A549 (cell line): ENCODE results near the gene ANK3. TPM values are rescaled to one million over a fixed set of nuclear protein-coding genes. Genes with fewer than 3 reads are reported as not detected.
"Not testable (repeated sequence)": the region's sequence is repeated elsewhere in the genome, so short reads cannot be mapped to it uniquely, and the experiment has no call there.

Source experiments
- ATAC-seq, 2 experiments: fragments of 200-7000 bp in 1 of 2; fragments of >200 bp in 1 of 2; cut with Nextera tagmentation in 1 of 2; cut with Tn5 transposase in 1 of 2; 3 replicates each; pipeline versions ENCODE4 v1.8.0 to v1.9.1; 2018 to 2020; ENCODE audit warnings: mild to moderate bottlenecking in 1 of 2, moderate library complexity in 1 of 2
- CTCF ChIA-PET: fragments of 300-600 bp; sonication (Branson Sonifier 250); formaldehyde crosslinking; extraction: SDS; loops from one replicate; lab custom pipeline; 2021; ENCODE audit warnings: antibody characterized with exemption, inconsistent platforms; lab: Yijun Ruan, JAX
- POLR2A ChIA-PET: fragments of 350-600 bp; formaldehyde crosslinking; extraction: SDS; loops from one replicate; lab custom pipeline; 2021; ENCODE audit warnings: antibody characterized with exemption, inconsistent platforms; lab: Yijun Ruan, JAX
- DNase-seq, 2 experiments: peaks; one replicate each; pipeline versions ENCODE4 v3.0.0 to v3.0.0-alpha.2; 2011 to 2016; ENCODE audit warnings: low read depth in 1 of 2, low spot score in 1 of 2
- FAIRE-seq: peaks from 2 replicates; lab custom pipeline; 2011; peaks lifted over from hg19 to GRCh38; lab: Jason Lieb, UNC
- H3K27ac ChIP-seq, 2 experiments: fragments of >200 bp; sonication (Bioruptor Twin); formaldehyde crosslinking; 3 replicates each; pipeline ENCODE4 v1.5.1; 2016 to 2017
- H3K4me1 ChIP-seq: fragments of >200 bp; sonication (Bioruptor Twin); formaldehyde crosslinking; 3 replicates; pipeline ENCODE4 v1.6.1; 2016
- H3K4me2 ChIP-seq: fragments of >200 bp; sonication (Bioruptor Twin); formaldehyde crosslinking; 3 replicates; pipeline ENCODE4 v1.6.1; 2016
- H3K4me3 ChIP-seq: fragments of >200 bp; sonication (Bioruptor Twin); formaldehyde crosslinking; 3 replicates; pipeline ENCODE4 v1.5.1; 2016
- H3K9me3 ChIP-seq: fragments of >200 bp; sonication (Bioruptor Twin); formaldehyde crosslinking; 3 replicates; pipeline ENCODE4 v1.6.1; 2016
- CBX8 ChIP-seq: fragments of 200-600 bp; sonication (generic); IDR thresholded peaks from 2 replicates; pipeline ENCODE4 v1.6.1; 2016
- CEBPB ChIP-seq, 2 experiments: fragments of >200 bp in 1 of 2; sonication (Bioruptor Twin) in 1 of 2; formaldehyde crosslinking in 1 of 2; IDR thresholded peaks; 2 replicates each; pipeline ENCODE4 v1.6.1; 2012 to 2016
- CHD2 ChIP-seq: fragments of 150-350 bp; IDR thresholded peaks from 2 replicates; pipeline ENCODE4 v1.6.1; 2014; ENCODE audit warnings: low read length; ENCODE audit not compliant: partially characterized antibody
- CHD4 ChIP-seq: fragments of 200-600 bp; sonication (generic); IDR thresholded peaks from 2 replicates; pipeline ENCODE4 v1.6.1; 2016; ENCODE audit warnings: antibody characterized with exemption, mild to moderate bottlenecking, borderline replicate concordance
- E2F6 ChIP-seq: IDR thresholded peaks from 2 replicates; pipeline ENCODE4 v1.6.1; 2012; ENCODE audit warnings: low read depth, borderline replicate concordance
- FOSB ChIP-seq: fragments of 250-450 bp; sonication (Bioruptor Pico); IDR thresholded peaks from 2 replicates; pipeline ENCODE4 v1.5.0; 2020; ENCODE audit warnings: mild to moderate bottlenecking, moderate library complexity
- FOSL2 ChIP-seq, 2 experiments: fragments of 450-650 bp in 1 of 2; fragments of >200 bp in 1 of 2; sonication (Bioruptor Twin) in 1 of 2; formaldehyde crosslinking; IDR thresholded peaks; 2 replicates each; pipeline versions ENCODE4 v1.5.0 to v1.6.1; 2016 to 2020; ENCODE audit warnings: mild to moderate bottlenecking in 1 of 2, moderate library complexity in 1 of 2
- GATA3 ChIP-seq: IDR thresholded peaks from 2 replicates; pipeline ENCODE4 v1.6.1; 2012; ENCODE audit warnings: borderline replicate concordance
- HDAC2 ChIP-seq: fragments of 200-600 bp; sonication (generic); IDR thresholded peaks from 2 replicates; pipeline ENCODE4 v1.6.1; 2016
- HOXA7 ChIP-seq: fragments of 250-450 bp; sonication (Bioruptor Pico); IDR thresholded peaks from 2 replicates; pipeline ENCODE4 v1.5.0; 2020; ENCODE audit warnings: mild to moderate bottlenecking, moderate library complexity
- HOXB13 ChIP-seq: fragments of 250-450 bp; sonication (Bioruptor Pico); IDR thresholded peaks from 2 replicates; pipeline ENCODE4 v1.5.0; 2020; ENCODE audit warnings: low read depth, mild to moderate bottlenecking, moderate library complexity
- JUN ChIP-seq, 2 experiments: fragments of >200 bp; sonication (Bioruptor Twin); formaldehyde crosslinking; IDR thresholded peaks; 2 replicates in 1 of 2; 3 replicates in 1 of 2; pipeline ENCODE4 v1.6.1; 2016 to 2017
- KDM1A ChIP-seq: fragments of 200-600 bp; sonication (generic); IDR thresholded peaks from 2 replicates; pipeline ENCODE4 v1.6.1; 2016; ENCODE audit warnings: low read depth, mild to moderate bottlenecking
- KDM5A ChIP-seq: fragments of 200-600 bp; sonication (generic); IDR thresholded peaks from 2 replicates; pipeline ENCODE4 v1.6.1; 2016; ENCODE audit warnings: antibody characterized with exemption, mild to moderate bottlenecking
- MAZ ChIP-seq: fragments of 150-350 bp; IDR thresholded peaks from 2 replicates; pipeline ENCODE4 v1.6.1; 2014; ENCODE audit warnings: antibody characterized with exemption, low read depth, low read length, borderline replicate concordance
- PHF8 ChIP-seq: fragments of 200-600 bp; sonication (generic); IDR thresholded peaks from 2 replicates; pipeline ENCODE4 v1.6.1; 2016; ENCODE audit warnings: low read depth, mild to moderate bottlenecking, antibody characterized with exemption, moderate library complexity, borderline replicate concordance
- POLR2A ChIP-seq: IDR thresholded peaks from 2 replicates; pipeline ENCODE4 v1.6.1; 2012; ENCODE audit warnings: mild to moderate bottlenecking, low read length
- RAD21 ChIP-seq, 2 experiments: fragments of >200 bp in 1 of 2; sonication (Bioruptor Twin) in 1 of 2; formaldehyde crosslinking in 1 of 2; IDR thresholded peaks in 1 of 2; conservative IDR thresholded peaks in 1 of 2; 2 replicates in 1 of 2; 3 replicates in 1 of 2; pipeline ENCODE4 v1.6.1; 2012 to 2018; ENCODE audit warnings: inconsistent platforms in 1 of 2
- RCOR1 ChIP-seq: fragments of 150-350 bp; IDR thresholded peaks from 2 replicates; pipeline ENCODE4 v1.6.1; 2014; ENCODE audit warnings: antibody characterized with exemption, low read length, low read depth
- RFX5 ChIP-seq: fragments of 450-650 bp; IDR thresholded peaks from 2 replicates; pipeline ENCODE4 v1.7.1; 2014; ENCODE audit warnings: antibody characterized with exemption, mild to moderate bottlenecking, moderate library complexity
- SMC3 ChIP-seq: fragments of >200 bp; sonication (Bioruptor Twin); formaldehyde crosslinking; IDR thresholded peaks from 3 replicates; pipeline ENCODE4 v1.6.1; 2018; ENCODE audit warnings: inconsistent platforms
- WGBS: methylation state at CpG from one replicate; pipeline ENCODE4 v1.1.6; 2017; ENCODE audit errors: missing lambda C conversion rate; 5-methylcytosine and 5-hydroxymethylcytosine counted together
- polyA plus RNA-seq, 4 experiments: library from polyadenylated mRNA; depleted of rRNA in 3 of 4; stranded (reverse); fragments of >200 nt; fragmentation: RNase III in 1 of 4; extraction: RNeasy Plus Mini Kit Qiagen cat#74134 plus additional on column Dnase treatment in 1 of 4; gene quantifications; 2 replicates in 3 of 4; 3 replicates in 1 of 4; pipeline ENCODE4 v1.2.3, GENCODE V29; 2011 to 2017
- TF ChIP-seq, protein P1 (sequence below): fragments of >200 bp; sonication (Bioruptor Twin); formaldehyde crosslinking; IDR thresholded peaks from 3 replicates; pipeline ENCODE4 v1.6.1; 2016

ANK3 gene
- polyA plus RNA-seq, 2 of the 4 experiments (the other 2 are of a cell fraction): 0.56 to 5.4 TPM

- POLR2A ChIA-PET: no interaction called here
- no peak overlapping the region for H3K4me2 ChIP-seq
- CTCF ChIA-PET: interaction anchor here (1.1 kb wide), 1 partner anchor 85 kb away, joined by 6 read pairs; no protein-coding TSS in a partner anchor
- WGBS: 87% methylated on average over 6 of the region's 6 CpGs
- ATAC-seq (no peak), DNase-seq (no peak), FAIRE-seq (no peak)
- H3K4me1 ChIP-seq: no peaks in the 10 kb centered on the region
- H3K4me3 ChIP-seq: no peak overlapping the region
- no peak overlapping the region for H3K27ac ChIP-seq
- no peaks in the 10 kb centered on the region for H3K9me3 ChIP-seq
- TF ChIP-seq FOSL2 (IDR thresholded peaks at IDR 0.05) (no peak), FOSL2 (CRISPR knock-in tag; IDR thresholded peaks at IDR 0.05) (no peak), POLR2A (no peak), PHF8 (no peak), RAD21 (conservative IDR thresholded peaks at IDR 0.05 in 1 of 2, IDR thresholded peaks at IDR 0.05 in 1 of 2) (no peak), CBX8 (no peak), RCOR1 (no peak), KDM1A (no peak), CHD2 (no peak), MAZ (no peak), HDAC2 (no peak), CEBPB (IDR thresholded peaks at IDR 0.05) (no peak), HOXA7 (CRISPR knock-in tag) (no peak), JUN (IDR thresholded peaks at IDR 0.05) (no peak), HOXB13 (CRISPR knock-in tag) (no peak)
- TF ChIP-seq, protein P1, sequence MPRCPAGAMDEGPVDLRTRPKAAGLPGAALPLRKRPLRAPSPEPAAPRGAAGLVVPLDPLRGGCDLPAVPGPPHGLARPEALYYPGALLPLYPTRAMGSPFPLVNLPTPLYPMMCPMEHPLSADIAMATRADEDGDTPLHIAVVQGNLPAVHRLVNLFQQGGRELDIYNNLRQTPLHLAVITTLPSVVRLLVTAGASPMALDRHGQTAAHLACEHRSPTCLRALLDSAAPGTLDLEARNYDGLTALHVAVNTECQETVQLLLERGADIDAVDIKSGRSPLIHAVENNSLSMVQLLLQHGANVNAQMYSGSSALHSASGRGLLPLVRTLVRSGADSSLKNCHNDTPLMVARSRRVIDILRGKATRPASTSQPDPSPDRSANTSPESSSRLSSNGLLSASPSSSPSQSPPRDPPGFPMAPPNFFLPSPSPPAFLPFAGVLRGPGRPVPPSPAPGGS: no peak
Observed at GRCh38 chr10:60293581-60294175, 96.0 kb downstream of the ANK3 start.

DNA sequence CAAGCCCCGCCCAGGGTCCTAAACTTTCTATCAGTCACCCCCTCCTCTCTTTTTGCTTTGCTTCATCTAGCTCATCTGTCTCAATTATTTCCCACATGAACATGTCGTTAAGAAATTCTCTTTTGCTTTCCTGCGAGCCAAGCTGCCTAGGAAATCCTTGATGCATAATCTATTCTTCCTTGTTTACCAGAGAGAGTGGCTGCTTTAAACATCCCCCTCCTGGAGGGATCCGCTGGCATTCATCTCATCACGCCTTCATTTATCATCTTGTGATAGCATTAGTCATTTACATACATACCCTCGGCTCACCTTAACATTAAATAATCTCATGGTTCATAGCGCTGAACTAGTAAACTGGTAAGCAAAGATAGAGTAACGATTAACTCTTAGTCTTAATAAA is 96.7 kb downstream of the ANK3 start:
- ChIA-PET CTCF (no interaction called here), POLR2A (no interaction called here)
- Histone ChIP-seq H3K4me1 (no peaks in the 10 kb centered on the region), H3K27ac (no peak overlapping the region), H3K9me3 (no peaks in the 10 kb centered on the region), H3K4me2 (no peak overlapping the region), H3K4me3 (no peak overlapping the region)
- no peak for ATAC-seq
- no peak for DNase-seq
- no peak for TF ChIP-seq E2F6
- TF ChIP-seq SMC3: no peak
- no peak for TF ChIP-seq FOSL2 (IDR thresholded peaks at IDR 0.05)
- no peak for TF ChIP-seq FOSL2 (CRISPR knock-in tag; IDR thresholded peaks at IDR 0.05)
- no peak for TF ChIP-seq CHD4
- TF ChIP-seq MAZ: no peak
- no peak for TF ChIP-seq RAD21 (conservative IDR thresholded peaks at IDR 0.05 in 1 of 2, IDR thresholded peaks at IDR 0.05 in 1 of 2)
- TF ChIP-seq RFX5: no peak
- no peak for TF ChIP-seq GATA3
- no peak for TF ChIP-seq FOSB
- TF ChIP-seq RCOR1: no peak
- TF ChIP-seq KDM5A: no peak
- FAIRE-seq: no peak
- 79% methylated on average over 8 of the region's 8 CpGs for WGBS

GRCh38 chr10:60292536-60292935 is 97.1 kb downstream of the ANK3 start:
- H3K27ac ChIP-seq, FAIRE-seq, CTCF ChIA-PET, POLR2A ChIA-PET, H3K4me1 ChIP-seq, DNase-seq, H3K4me2 ChIP-seq, H3K9me3 ChIP-seq, ATAC-seq, H3K4me3 ChIP-seq: not testable (repeated sequence)
- 75% methylated on average over 6 of the region's 6 CpGs for WGBS
